HG03139 (cell line): ENCODE data around the gene TDRD9.
"Not testable (repeated sequence)": the region's sequence is repeated elsewhere in the genome, so short reads cannot be mapped to it uniquely, and the experiment has no call there.

Source experiments
- ATAC-seq: cut with Tn5 transposase; IDR thresholded peaks from one replicate; pipeline ENCODE4 v1.9.1; 2021; ENCODE audit not compliant: unreplicated experiment

Gene TDRD9

DNA sequence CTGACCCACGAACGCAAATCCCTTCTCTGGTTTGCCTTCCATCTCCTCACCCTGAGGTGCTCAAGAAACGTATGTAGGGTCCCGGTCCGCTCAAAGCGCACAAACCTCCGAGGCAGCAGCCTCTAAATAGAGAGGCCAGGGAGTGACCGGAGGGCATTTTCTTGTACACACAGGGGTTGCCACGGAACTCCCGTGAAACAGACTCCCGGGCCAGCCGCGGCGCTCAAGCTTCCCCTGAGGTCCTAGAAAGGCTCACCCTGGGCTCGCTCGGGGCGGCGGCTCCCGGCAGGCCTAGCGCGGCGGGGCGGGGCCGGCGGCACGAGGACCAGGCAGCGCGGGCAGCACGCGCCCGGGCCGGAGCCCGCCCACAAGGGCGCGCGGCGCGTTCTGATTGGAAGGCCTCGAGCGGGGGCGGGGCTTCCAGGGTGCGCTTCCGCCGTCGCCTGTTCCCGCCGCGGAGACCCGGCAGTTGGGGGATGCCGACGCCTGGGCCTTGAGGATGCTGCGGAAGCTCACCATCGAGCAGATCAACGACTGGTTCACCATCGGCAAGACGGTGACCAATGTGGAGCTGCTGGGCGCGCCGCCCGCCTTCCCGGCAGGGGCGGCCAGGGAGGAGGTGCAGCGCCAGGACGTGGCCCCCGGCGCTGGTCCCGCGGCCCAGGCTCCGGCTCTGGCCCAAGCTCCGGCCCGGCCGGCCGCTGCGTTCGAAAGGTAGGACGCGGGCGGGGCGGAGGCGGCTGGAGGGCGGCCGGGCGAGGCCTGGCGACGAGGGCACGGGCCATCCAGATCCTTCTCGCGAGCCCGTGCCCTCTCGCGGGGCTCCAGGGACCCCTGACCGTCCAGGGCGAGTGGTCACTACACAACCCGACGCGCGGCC, at the start of gene TDRD9:
TSS of gene TDRD9 (plus strand) at position 446 of the 880 bp plus-strand sequence. CDS start at position 500, 54 bp downstream.
- no peak for ATAC-seq

- ATAC-seq = no peak
These were observed 49.1 kb upstream of the TDRD9 start for GRCh38 chr14:103879118-103879569.

- ATAC-seq = no peak
These were observed 48.5 kb upstream of the TDRD9 start for GRCh38 chr14:103879570-103880347.

- ATAC-seq = no peak
These were observed 47.6 kb upstream of the TDRD9 start for GRCh38 chr14:103880348-103881267.

DNA sequence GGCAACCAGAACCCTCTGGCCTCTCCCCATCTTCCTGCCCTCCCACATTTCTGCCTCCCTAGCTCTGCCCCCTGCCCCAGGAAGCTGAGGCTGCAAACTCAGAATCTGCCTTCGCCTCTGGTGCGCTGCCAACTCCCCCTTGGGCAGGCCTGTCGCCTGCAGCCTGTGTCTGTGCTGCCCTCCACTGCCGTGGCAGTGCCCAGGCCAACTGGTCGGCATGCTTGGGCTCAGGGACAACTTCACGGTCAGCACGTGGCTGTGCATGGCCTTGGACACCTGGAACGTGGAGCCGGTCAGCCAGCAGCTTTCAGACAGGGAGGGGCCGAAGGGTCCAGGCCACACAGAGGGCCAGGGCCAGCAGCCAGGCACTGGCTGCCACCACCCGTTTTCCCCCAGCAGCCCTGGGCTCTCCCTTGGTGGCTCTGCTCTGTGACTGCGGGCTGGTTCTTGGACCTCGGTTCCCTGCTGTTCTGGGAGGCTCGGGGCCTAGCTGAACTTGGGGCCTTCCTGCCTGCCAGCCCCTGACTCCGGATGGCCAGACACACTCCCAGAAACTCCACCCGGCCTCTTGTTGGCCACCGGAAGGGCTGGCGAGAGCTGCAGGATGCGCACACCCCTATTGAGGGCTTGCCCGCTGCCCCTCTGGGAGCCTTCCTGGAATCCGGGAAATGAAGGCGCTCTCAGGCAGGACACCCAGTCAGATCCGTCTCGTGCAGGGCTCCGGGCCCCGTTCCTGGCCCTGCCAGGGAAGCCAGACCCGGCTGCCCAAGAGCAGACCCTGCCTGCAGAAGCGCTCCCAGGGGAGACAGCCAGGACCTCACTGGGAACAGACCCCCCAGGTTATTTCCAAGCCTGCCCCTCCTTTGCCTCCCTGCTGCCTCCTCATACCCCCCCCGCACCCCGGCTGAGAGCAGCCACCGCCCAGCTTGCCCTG, 46.7 kb upstream of the TDRD9 start:
- ATAC-seq = no peak

DNA sequence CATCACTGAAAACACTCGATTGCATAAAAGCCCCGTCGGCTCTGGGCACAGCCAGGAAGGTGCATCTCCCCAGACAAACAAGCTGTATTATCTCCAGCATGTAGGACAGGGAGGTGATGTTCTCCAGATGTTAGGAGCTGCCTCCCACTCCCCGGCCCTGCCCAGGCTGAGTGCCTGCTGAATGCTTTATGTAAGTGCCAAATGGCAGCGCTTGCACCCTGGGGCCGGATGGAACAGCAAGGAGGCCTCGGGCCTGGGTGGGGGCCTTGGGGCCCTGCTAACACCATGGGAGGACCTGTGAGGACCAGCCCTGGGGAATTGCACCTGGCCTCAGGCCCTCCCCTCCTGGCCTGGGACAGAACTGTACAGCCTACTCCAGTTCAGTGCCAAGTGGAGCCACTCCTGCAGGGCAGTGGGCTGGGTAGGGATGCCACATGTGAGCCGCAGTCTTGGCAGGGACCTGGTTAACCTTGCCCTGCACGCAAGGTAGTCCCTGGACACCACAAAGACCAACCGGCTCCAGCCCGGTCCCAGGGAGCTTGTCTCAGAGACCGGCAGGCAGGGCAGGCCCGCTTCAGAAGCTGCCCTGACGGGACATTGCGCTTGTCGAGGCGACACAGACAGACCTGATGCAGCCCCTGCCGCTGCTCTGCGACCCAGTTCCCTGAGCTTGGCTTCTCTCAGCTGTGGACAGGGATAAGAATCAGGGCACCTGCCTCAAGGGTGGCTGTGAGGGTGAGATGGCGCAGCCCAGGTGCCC, 45.6 kb upstream of the TDRD9 start:
- no peak for ATAC-seq

- ATAC-seq = no peak
These were observed 45.1 kb upstream of the TDRD9 start for GRCh38 chr14:103883263-103883523.

DNA sequence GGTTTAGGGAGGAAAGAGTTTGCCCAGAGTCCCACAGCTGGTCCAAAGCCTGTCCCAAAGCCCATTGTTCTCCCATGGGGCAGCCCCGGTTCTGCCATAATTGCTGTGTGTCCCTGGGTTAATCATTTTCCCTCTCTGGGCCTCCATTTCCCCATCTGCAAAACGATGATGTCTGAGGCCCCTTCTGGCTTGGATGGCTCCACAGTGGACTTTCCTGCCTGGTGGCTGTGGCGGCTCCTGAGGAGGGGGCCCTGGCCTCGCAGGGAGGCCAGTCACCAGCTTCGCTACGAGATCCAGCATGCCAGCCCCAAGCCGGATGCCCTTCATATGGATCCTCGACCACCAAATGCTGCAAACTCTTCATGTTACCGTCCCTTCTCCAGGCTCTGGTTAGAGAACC, 43.4 kb upstream of the TDRD9 start:
- ATAC-seq = no peak

DNA sequence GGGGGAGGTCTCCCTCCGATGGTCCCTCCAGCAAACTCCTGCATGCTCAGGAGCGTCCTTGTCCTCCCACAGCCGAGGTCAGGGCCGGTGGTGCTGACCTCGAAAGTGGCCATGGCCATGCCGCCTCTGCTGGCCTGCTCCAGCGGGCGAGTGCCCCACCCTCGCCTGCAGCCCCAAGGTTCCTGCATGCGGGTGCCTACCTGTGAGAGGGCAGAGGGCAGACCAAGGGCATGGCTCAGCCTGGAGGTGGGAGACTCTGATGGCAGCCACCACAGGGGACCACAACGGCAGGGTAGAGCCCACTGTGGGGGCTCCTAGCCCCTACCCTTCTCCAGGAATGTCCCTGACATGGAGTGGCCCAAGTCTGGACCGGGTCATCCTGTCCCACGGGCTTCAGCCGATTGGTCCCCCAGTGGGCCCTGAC, 42.7 kb upstream of the TDRD9 start:
- no peak for ATAC-seq

GRCh38 chr14:103886304-103887169, 41.7 kb upstream of the TDRD9 start:
- ATAC-seq = no peak

- ATAC-seq = no peak
These were observed 41.1 kb upstream of the TDRD9 start for GRCh38 chr14:103887170-103887501.

- ATAC-seq = no peak
These were observed 40.6 kb upstream of the TDRD9 start for GRCh38 chr14:103887557-103888115.

- ATAC-seq = not testable (repeated sequence)
These were observed 39.3 kb upstream of the TDRD9 start for GRCh38 chr14:103889002-103889312.

DNA sequence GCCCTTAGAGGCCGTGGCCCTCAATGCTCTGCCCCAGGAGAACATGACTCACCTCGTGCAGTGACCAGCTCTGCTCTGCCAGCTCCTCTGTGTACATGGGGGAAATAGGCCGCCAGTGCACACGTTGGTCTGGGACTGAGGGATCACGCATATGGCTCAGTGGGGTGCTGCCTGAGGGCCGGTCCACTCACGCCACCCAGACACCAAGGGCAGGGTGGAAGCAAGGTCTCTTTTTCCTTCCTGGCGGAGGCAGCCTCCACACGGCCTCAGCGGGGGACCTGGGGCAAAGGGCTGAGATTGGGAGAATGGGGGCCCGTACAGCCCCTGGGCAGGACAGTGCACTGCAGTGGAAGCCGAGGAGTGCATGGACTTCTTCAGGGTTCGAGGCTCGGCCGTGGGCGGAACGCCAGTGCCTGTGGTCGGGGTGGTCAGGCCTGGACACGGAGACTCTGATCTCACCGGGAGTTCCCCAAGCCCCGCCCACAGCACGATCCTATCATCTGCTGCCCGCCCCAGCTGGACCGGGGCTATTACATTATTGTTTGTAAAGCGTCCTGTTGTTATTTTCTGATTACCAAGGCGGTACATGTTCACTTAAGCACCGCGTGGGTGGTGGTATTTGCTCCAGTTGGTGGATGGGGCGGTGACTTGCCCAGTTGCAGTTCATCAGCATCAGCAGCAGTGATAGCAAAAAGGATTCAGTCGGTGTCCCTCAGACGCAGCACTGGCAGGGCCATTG, 38.8 kb upstream of the TDRD9 start:
- ATAC-seq = no peak

DNA sequence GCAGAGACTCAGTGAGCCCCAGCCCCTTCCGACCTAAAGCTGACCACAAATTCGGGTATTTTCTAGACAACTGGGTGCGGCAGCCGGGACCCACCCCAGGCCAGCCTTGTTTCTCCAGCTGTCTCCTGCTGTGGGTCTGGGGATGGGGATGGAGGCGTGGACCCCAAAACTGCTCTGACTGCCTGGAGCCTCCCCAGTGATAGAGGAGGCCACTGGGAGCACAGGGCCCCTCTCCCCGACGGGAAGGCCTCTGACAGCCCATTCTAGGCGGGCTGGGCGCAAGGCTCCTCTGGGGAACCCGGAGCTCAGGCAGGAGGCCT, 38.2 kb upstream of the TDRD9 start:
- no peak for ATAC-seq

GRCh38 chr14:103890821-103891666, 37.2 kb upstream of the TDRD9 start:
- no peak for ATAC-seq

- ATAC-seq = no peak
These were observed 36.5 kb upstream of the TDRD9 start for GRCh38 chr14:103891667-103892215.
